Activated CD4-positive, alpha-beta memory T cell treated with anti-CD3 and anti-CD28 coated beads, Interleukin-2, amount 10 ng/mL, durations not matched to agents 7 days and 5 days (primary cell): Measurements from ENCODE around the gene NONO. TPM values are rescaled to one million over a fixed set of nuclear protein-coding genes. Genes with fewer than 3 reads are reported as not detected.
A peak's percentile ranks its signal among the peaks of the same experiment; 100 is the strongest.
"Not testable (repeated sequence)": the region's sequence is repeated elsewhere in the genome, so short reads cannot be mapped to it uniquely, and the experiment has no call there.

ENCODE experiments used
- CTCF ChIA-PET: fragments of 350-600 bp; sonication (Branson Sonifier 250); formaldehyde crosslinking; loops from one replicate; lab custom pipeline; 2021; ENCODE audit warnings: antibody characterized with exemption, inconsistent platforms; lab: Charles Lee
- POLR2A ChIA-PET: fragments of 350-600 bp; sonication (Branson Sonifier 250); formaldehyde crosslinking; loops from one replicate; lab custom pipeline; 2021; ENCODE audit warnings: antibody characterized with exemption; lab: Charles Lee
- DNase-seq: peaks from one replicate; pipeline ENCODE4 v3.0.0-alpha.2; 2020
- H3K27ac Mint-ChIP-seq: one replicate; pipeline ENCODE4 v1.8.0; 2021; ENCODE audit warnings: mild to moderate bottlenecking, mixed read lengths
- H3K27me3 Mint-ChIP-seq: one replicate; pipeline ENCODE4 v1.8.0; 2021; ENCODE audit warnings: mixed read lengths
- H3K36me3 Mint-ChIP-seq: one replicate; pipeline ENCODE4 v1.8.0; 2021; ENCODE audit warnings: low read depth, mixed read lengths
- H3K4me1 Mint-ChIP-seq: one replicate; pipeline ENCODE4 v1.8.0; 2021; ENCODE audit warnings: mixed read lengths
- H3K4me3 Mint-ChIP-seq: one replicate; pipeline ENCODE4 v1.8.0; 2021; ENCODE audit warnings: mild to moderate bottlenecking, mixed read lengths
- H3K9me3 Mint-ChIP-seq: one replicate; pipeline ENCODE4 v1.8.0; 2021; ENCODE audit warnings: mixed read lengths
- total RNA-seq, 2 experiments: library from RNA; stranded (reverse); gene quantifications; one replicate each; pipeline ENCODE4 v1.2.3, GENCODE V29; 2021

NONO gene
- total RNA-seq, 2 experiments from 2014 or later: 376 to 400 TPM

DNA sequence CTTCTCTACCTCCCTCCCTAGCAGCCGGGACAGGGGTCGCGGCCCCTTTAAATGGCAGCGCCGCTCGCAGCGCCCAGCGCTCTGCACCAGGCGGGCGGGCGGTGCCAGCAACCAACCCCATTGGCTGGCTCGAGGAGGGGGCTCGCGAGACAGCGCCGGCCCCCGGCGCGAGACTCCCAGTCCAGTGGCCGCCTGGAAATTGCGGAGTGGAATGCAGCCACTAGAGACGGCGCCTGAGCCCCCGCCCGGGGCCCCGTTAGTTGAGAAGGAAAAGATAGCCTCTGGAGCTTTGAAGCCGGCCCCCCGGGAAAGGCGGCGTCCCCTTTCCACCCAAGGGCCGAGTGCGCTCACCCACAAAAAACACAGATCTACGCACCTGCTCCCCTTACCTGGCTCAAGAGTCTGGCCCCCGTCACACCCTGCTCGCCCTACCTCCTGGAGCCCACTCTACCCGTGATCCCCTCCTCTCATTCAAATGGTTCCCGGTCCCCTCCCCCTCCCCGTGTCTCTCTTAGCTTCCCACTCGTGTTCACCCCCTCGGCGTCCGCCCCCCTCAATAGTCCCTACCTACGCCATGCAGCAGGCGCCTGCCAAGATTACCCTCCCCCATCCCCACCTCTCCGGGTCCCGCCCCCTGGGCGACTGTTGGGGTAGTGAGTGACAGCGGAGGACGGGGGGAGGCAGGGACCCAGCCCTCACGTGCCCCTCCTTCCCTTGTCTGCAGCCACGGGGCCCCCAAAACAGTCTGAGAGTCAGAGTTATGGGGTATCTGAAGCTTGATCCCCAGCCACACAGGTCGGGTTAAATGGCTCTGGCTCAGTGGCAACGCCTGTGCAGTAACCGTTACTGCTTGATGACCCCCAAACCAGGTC lies 29.1 kb upstream of the NONO start, which contains the start of gene ZMYM3:
Gene ZMYM3 (minus strand): TSS at position 49 of the 872 bp plus-strand sequence. CDS start 885 bp downstream, outside the sequence.
- CTCF ChIA-PET: interaction anchor here (0.6 to 1.4 kb wide), 5 partner anchors 29 to 291 kb away, joined by 3 to 5 read pairs (median 4); partner anchors contain the start of genes NONO and TAF1

DNA sequence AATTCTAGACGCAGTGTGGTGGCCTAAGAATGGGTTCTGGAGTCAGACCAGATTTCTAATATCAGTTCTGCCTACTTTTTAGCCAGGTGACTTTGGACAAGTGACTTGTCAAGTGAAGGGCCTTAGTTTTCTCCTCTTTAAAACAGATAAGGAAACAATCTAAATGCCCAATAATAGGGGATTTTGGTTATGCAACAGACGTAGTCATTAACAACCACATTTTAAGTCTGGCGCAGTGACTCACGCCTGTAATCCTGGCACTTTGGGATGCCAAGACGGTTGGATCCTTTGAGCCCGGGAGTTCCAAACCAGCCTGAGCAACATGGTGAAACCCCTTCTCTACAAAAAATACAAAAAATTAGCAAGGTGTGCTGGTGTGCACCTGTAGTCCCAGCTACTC lies 27.4 kb upstream of the NONO start:
- Mint-ChIP-seq H3K4me1 (peaks cover 30% of the 10 kb centered on the region), H3K9me3 (no peaks in the 10 kb centered on the region), H3K27ac (no peak overlapping the region), H3K27me3 (no peaks in the 10 kb centered on the region), H3K36me3 (peaks cover under 1% of the 10 kb centered on the region), H3K4me3 (peak overlapping the region; percentile 89)
- no peak for DNase-seq
- POLR2A ChIA-PET: interaction anchor here (3.1 to 3.7 kb wide), 2 partner anchors 28 to 110 kb away, joined by 21 to 28 read pairs; partner anchors contain the start of genes NONO and TAF1
- CTCF ChIA-PET: interaction anchor here (1.4 kb wide), 1 partner anchor 74 kb away, joined by 3 read pairs; no protein-coding TSS in a partner anchor

More for the DNA sequence above, 29.1 kb upstream of the NONO start, which contains the start of gene ZMYM3:
- Mint-ChIP-seq H3K27me3 (no peaks in the 10 kb centered on the region), H3K4me3 (peak within 1 kb of the TSS; percentile 89), H3K4me1 (peaks cover 33% of the 10 kb centered on the region), H3K36me3 (peaks cover 8% of the 10 kb centered on the region), H3K9me3 (no peaks in the 10 kb centered on the region), H3K27ac (peak within 1 kb of the TSS; percentile 75)
- POLR2A ChIA-PET: interaction anchor here (0.7 to 3.7 kb wide), 10 partner anchors 29 to 281 kb away, joined by 3 to 28 read pairs (median 4); partner anchors contain the start of genes NONO, OGT, SNX12 and TAF1
- peak; percentile 82 for DNase-seq

DNA sequence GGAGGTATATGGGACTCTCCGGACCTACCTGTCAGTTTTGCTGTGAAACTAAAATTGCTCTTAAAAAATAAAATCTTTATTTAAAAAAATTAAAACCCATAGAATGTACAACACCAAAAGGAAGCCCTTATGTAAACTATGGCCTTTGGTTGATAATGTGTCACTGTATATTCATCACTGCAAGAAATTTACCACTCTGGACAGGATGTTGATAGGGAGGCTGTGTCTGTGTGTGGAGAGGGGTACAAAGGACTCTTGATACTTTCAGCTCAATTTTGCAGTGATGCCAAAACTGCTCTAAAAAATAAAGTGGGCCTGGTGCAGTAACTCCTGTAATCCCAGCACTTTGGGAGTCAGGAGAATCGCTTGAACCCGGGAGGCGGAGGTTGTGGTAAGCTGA lies 26.6 kb upstream of the NONO start:
- no peak for DNase-seq
- Mint-ChIP-seq H3K4me3 (no peak overlapping the region), H3K4me1 (peaks cover 22% of the 10 kb centered on the region), H3K9me3 (no peaks in the 10 kb centered on the region), H3K27ac (no peak overlapping the region), H3K36me3 (no peaks in the 10 kb centered on the region), H3K27me3 (no peaks in the 10 kb centered on the region)
- ChIA-PET POLR2A (interaction anchor here (3.7 kb wide), 1 partner anchor 109 kb away, joined by 28 read pairs; the partner anchor contains the start of gene TAF1), CTCF (no interaction called here)

DNA sequence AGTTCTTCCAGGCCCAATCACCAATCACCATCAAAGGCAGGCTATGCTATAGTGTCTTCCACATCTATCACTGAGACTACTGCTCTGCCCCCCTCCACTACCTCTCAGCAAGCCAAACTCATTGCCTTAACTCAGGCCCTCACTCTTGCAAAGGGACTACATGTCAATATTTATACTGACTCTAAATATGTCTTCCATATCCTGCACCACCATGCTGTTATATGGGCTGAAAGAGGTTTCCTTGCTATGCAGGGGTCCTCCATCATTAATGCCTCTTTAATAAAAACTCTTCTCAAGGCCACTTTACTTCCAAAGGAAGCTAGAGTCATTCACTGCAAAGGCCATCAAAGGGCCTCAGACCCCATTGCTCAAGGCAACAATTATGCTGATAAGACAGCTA lies 14.8 kb upstream of the NONO start:
- H3K4me3 Mint-ChIP-seq, CTCF ChIA-PET, H3K27ac Mint-ChIP-seq, POLR2A ChIA-PET, H3K27me3 Mint-ChIP-seq, DNase-seq, H3K4me1 Mint-ChIP-seq, H3K36me3 Mint-ChIP-seq, H3K9me3 Mint-ChIP-seq: not testable (repeated sequence)

DNA sequence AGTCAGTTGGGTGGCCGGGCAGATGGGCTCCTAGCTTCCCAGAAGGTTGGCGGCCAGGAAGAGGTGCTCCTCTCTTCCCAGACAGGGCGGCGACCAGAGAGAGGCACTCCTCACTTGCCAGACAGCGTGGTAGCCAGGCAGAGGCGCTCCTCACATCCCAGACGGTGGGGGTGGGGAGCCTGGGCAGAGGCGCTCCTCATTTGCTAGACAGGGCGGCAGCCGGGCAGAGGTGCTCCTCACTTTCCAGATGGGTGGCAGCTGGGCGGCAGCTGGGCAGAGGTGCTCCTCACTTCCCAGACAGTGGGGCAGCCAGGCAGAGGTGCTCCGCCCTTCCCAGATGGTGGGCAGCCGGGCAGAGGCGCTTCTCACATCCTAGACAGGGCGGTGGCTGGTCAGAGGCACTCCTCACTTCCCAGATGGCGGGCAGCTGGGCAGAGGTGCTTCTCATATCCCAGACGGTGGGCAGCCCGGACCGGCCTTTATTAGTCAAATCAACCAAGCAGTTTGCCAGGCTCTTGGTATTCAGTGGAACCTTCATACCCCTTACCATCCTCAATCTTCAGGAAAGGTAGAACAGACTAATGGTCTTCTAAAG lies 13.5 kb upstream of the NONO start:
- Mint-ChIP-seq H3K4me1 (no peaks in the 10 kb centered on the region), H3K27me3 (no peaks in the 10 kb centered on the region), H3K36me3 (no peaks in the 10 kb centered on the region), H3K4me3 (no peak overlapping the region), H3K9me3 (no peaks in the 10 kb centered on the region), H3K27ac (no peak overlapping the region)
- DNase-seq: no peak
- CTCF ChIA-PET: no interaction called here
- POLR2A ChIA-PET: no interaction called here

DNA sequence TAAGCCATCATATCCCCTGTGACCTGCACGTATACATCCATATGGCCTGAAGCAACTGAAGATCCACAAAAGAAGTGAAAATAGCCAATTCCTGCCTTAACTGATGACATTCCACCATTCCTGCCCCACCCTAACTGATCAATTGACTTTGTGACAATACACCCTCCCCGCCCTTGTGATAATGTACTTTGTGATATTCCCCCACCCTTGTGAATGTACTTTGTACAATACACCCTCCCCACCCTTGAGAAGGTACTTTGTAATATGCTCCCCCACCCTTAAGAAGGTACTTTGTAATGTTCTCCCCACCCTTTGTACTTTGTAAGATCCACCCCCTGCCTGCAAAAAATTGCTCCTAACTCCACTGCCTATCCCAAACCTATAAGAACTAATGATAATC lies 11.1 kb upstream of the NONO start:
- H3K27ac Mint-ChIP-seq, DNase-seq, H3K9me3 Mint-ChIP-seq, CTCF ChIA-PET, H3K27me3 Mint-ChIP-seq, H3K36me3 Mint-ChIP-seq, H3K4me3 Mint-ChIP-seq, H3K4me1 Mint-ChIP-seq, POLR2A ChIA-PET: not testable (repeated sequence)

DNA sequence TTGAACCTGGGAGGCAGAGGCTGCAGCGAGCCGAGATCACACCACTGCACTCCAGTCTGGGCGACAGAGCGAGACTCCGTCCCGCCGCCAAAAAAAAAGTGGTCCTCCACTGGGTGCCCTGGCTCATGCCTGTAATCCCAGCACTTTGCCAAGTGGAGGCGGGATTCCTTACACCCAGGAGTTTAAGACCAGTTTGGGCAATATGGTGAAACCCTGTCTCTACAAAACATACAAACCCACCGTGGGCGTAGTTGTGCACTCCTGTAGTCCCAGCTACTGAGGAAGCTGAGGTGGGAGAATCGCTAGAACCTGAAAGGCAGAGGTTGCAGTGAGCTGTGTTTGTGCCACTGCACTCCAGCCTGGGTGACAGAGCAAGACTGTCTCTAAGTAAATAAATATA lies 2.1 kb upstream of the NONO start:
- H3K27ac Mint-ChIP-seq, H3K4me3 Mint-ChIP-seq, H3K9me3 Mint-ChIP-seq, CTCF ChIA-PET, DNase-seq, POLR2A ChIA-PET, H3K27me3 Mint-ChIP-seq: not testable (repeated sequence)
- peaks cover 17% of the 10 kb centered on the region for H3K36me3 Mint-ChIP-seq
- peaks cover 12% of the 10 kb centered on the region for H3K4me1 Mint-ChIP-seq

DNA sequence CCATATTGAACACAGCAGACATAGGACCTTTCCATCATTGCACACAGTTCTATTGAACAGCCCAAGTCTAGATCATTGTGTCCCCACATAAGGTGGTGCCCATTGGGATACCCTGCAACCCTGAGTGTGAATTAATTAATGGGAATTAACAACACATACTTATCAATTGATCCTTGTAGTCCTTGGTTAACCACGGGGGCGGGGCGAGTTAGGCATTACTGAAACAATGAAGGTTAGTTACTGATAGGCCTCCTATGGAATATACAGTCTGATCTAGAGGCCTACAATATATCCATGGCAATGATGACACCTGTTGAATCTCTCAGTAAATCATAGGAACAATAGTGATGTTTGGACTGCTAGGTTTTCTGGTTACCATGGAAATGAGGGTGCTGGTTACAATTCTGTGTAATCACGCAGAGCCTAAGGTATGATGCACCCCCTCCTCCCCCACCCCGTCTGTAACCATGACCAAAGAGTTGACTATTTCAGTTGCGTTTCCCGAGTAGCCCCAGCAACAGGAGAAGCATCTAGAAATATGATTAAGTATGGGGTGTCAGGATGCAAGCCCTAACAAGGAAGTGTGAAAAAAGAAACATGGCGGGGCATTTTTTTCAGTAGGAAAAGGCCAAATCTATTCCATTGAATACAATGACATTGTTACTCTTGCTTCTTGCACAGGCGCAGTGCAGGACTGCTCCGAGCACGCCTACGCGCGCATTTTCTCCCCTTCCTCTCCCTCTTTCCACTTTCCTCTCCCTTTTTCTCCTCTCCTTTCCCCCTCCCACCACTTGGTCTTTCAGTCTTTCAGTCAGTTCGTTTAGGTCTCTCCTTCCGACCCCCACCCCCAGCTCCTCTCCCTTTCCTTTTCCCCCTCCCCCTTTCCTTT lies 677 bp upstream of the NONO start:
- peaks cover 4% of the 10 kb centered on the region for H3K27me3 Mint-ChIP-seq
- ChIA-PET POLR2A (interaction anchor here (0.7 to 2.4 kb wide), 21 partner anchors 10 to 1149 kb away, joined by 3 to 45 read pairs (median 4); partner anchors contain the start of genes CXorf65, IGBP1, IL2RG and MED12), CTCF (interaction anchor here (0.8 to 1.9 kb wide), 11 partner anchors 9 to 826 kb away, joined by 3 to 11 read pairs (median 4); partner anchors contain the start of genes SNX12, TAF1 and ZMYM3)
- H3K4me1 Mint-ChIP-seq: peaks cover 15% of the 10 kb centered on the region
- no peaks in the 10 kb centered on the region for H3K9me3 Mint-ChIP-seq
- peak overlapping the region; percentile 99 for H3K27ac Mint-ChIP-seq
- peak; percentile 44 for DNase-seq
- peaks cover 17% of the 10 kb centered on the region for H3K36me3 Mint-ChIP-seq
- H3K4me3 Mint-ChIP-seq: peak overlapping the region; percentile 97

DNA sequence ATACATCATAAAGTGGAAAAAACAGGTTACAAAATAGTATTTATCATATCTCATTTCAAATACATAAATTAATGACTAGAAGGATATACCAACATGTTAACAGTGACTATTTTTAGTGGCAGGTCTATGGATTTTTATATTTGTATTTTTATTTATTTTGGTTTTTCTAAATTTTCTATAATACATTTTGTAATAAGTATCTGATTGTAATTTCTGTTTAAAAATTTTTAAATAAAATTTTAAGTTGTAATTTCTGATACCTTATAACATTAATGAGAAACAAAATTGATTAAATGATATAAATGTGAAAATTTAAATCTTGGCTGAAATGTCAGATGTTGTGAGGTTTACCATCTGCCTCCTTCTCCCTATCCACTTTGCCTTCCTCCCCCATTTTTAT lies 2.5 kb downstream of the NONO start:
- no peaks in the 10 kb centered on the region for H3K27me3 Mint-ChIP-seq
- DNase-seq: no peak
- peak overlapping the region; percentile 97 for H3K4me3 Mint-ChIP-seq
- POLR2A ChIA-PET: interaction anchor here (1.4 kb wide), 1 partner anchor 80 kb away, joined by 6 read pairs; the partner anchor contains the start of gene TAF1
- H3K27ac Mint-ChIP-seq: no peak overlapping the region
- CTCF ChIA-PET: no interaction called here
- H3K9me3 Mint-ChIP-seq: no peaks in the 10 kb centered on the region
- peaks cover 21% of the 10 kb centered on the region for H3K4me1 Mint-ChIP-seq
- peaks cover 29% of the 10 kb centered on the region for H3K36me3 Mint-ChIP-seq

DNA sequence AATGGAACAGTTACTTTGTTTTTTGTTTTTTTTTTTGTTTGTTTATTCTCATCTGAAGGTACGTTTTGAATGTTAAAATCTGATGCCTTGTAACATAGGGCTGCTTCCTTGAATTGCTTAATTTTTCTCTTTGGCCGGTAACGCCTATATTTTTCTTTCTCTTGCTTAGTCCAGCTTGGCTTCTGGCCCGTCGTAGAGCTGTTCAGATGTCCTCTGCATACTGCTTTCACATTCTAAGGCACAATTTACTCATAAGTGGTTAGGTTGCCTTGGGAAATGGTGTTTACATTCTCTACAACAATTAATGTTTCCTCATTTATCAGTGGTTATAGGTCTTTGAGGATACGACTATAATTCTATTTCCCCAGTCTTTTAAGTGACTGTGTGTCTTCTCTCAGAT lies 7.9 kb downstream of the NONO start:
- Mint-ChIP-seq H3K4me1 (peaks cover 13% of the 10 kb centered on the region), H3K36me3 (peaks cover 41% of the 10 kb centered on the region), H3K27me3 (no peaks in the 10 kb centered on the region), H3K27ac (no peak overlapping the region), H3K9me3 (no peaks in the 10 kb centered on the region), H3K4me3 (no peak overlapping the region)
- ChIA-PET POLR2A (interaction anchor here (3.0 kb wide), 1 partner anchor 8 kb away, joined by 15 read pairs; the partner anchor contains the start of gene NONO), CTCF (interaction anchor here (1.4 kb wide), 1 partner anchor 8 kb away, joined by 9 read pairs; the partner anchor contains the start of gene NONO)
- no peak for DNase-seq

DNA sequence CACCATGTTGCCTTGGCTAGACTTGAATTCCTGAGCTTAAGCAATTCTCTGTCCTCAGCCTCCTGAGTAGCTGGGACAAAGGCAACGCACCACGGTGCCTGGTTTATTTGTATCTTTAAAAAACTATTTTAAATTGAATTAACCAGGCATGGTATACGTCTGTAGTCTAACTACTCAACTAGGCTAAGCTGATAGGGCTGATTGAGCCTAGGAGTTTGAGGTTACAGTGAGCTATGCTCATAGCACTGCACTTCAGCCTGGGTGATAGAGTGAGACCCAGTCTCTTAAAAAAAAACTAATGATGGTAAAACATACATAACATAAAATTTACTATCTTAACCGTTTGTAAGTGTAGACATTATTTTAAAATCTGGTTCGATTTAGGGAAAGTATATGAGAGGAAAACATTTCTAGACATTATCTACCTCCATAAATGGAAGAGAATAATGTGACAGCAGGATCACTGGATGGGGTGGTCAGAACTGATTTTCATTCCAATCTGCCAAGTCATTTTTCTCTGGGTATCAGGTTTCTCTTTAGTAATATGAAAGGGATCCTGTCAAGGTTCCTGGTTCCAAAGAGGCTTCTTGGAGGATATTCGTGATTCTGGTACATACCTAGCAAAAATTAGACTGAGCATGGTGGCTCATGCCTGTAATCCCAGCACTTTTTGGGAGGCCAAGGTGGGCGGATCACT lies 9.4 kb downstream of the NONO start:
- H3K4me1 Mint-ChIP-seq: peaks cover 11% of the 10 kb centered on the region
- no peak for DNase-seq
- no peak overlapping the region for H3K27ac Mint-ChIP-seq
- H3K27me3 Mint-ChIP-seq: no peaks in the 10 kb centered on the region
- peaks cover 56% of the 10 kb centered on the region for H3K36me3 Mint-ChIP-seq
- ChIA-PET POLR2A (interaction anchor here (0.8 to 3.0 kb wide), 4 partner anchors 9 to 96 kb away, joined by 3 to 15 read pairs (median 4); partner anchors contain the start of genes NONO and TAF1), CTCF (interaction anchor here (1.4 kb wide), 1 partner anchor 10 kb away, joined by 9 read pairs; the partner anchor contains the start of gene NONO)
- no peak overlapping the region for H3K4me3 Mint-ChIP-seq
- H3K9me3 Mint-ChIP-seq: no peaks in the 10 kb centered on the region
